Esophagus muscularis mucosa (tissue), 4 donors: ENCODE measurements around the gene ICE2.

Experiments used
- CTCF ChIP-seq, 3 experiments: fragments of 200-600 bp in 2 of 3; fragments of 450-650 bp in 1 of 3; sonication (generic) in 2 of 3; IDR thresholded peaks; one replicate each; pipeline ENCODE4 v1.5.1; 2017 to 2019; ENCODE audit warnings: antibody characterized with exemption in 3 of 3, mild to moderate bottlenecking in 2 of 3, moderate library complexity in 1 of 3
- EP300 ChIP-seq: sonication (generic); formaldehyde crosslinking; IDR thresholded peaks from one replicate; pipeline ENCODE4 v1.6.1; 2017; ENCODE audit warnings: antibody characterized with exemption
- POLR2A ChIP-seq: fragments of 450-650 bp; IDR thresholded peaks from one replicate; pipeline ENCODE4 v1.6.1; 2017; ENCODE audit warnings: antibody characterized with exemption, moderate library complexity, mild to moderate bottlenecking, low read depth
- POLR2AphosphoS5 ChIP-seq, 2 donors: sonication (generic); formaldehyde crosslinking; IDR thresholded peaks; one replicate each; pipeline ENCODE4 v1.6.1; 2017; ENCODE audit warnings: antibody characterized with exemption in 2 of 2

- TF ChIP-seq POLR2A: no peak
- TF ChIP-seq POLR2AphosphoS5 (IDR thresholded peaks at IDR 0.05): no peak
- no peak for TF ChIP-seq CTCF (IDR thresholded peaks at IDR 0.05)
- no peak for TF ChIP-seq EP300
Observed at GRCh38 chr15:60421544-60421943, 57.4 kb downstream of the ICE2 start.
